T-helper 2 cell treated with Interferon-gamma antibody and Interleukin-4, amounts not matched to agents 5 μg/mL and 100 μg/mL, for 36 hours (primary cell): ENCODE results near the gene DBI.

Experiments used
- DNase-seq: peaks from one replicate; pipeline ENCODE4 v3.0.0; 2021; ENCODE audit warnings: low spot score
- H3K27ac Mint-ChIP-seq: one replicate; pipeline ENCODE4 v1.8.0; 2021; ENCODE audit warnings: mild to moderate bottlenecking, mixed read lengths
- H3K27me3 Mint-ChIP-seq: one replicate; pipeline ENCODE4 v1.8.0; 2021; ENCODE audit warnings: low read depth, mixed read lengths
- H3K36me3 Mint-ChIP-seq: one replicate; pipeline ENCODE4 v1.8.0; 2021; ENCODE audit warnings: low read depth, mixed read lengths
- H3K4me1 Mint-ChIP-seq: one replicate; pipeline ENCODE4 v1.8.0; 2021; ENCODE audit warnings: low read depth, mixed read lengths
- H3K4me3 Mint-ChIP-seq: one replicate; pipeline ENCODE4 v1.8.0; 2022; ENCODE audit warnings: mild to moderate bottlenecking, moderate library complexity, mixed read lengths
- H3K9me3 Mint-ChIP-seq: one replicate; pipeline ENCODE4 v1.8.0; 2021; ENCODE audit warnings: mixed read lengths

Gene DBI

DNA sequence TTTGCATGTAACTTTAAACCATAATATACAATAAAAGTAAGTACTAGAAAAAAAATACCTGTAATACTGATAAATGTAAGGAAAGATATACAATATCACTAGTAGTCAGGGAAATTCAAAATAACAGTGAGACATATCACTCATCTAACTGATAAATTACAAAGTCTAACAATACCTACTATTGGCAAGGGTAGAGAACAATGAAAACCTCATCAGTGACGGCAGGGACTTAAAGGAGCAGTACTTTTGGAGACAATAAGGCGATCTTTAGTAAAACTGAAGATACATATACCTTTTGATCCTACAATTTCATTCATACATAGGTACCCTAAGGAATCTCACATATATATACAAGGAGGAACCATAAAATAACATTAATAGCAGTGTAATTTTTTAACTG is 25.1 kb upstream of the DBI start:
- no peak for DNase-seq
- Mint-ChIP-seq H3K9me3 (no peaks in the 10 kb centered on the region), H3K27ac (no peak overlapping the region), H3K4me3 (no peak overlapping the region), H3K36me3 (no peaks in the 10 kb centered on the region), H3K27me3 (peaks cover 7% of the 10 kb centered on the region), H3K4me1 (peaks cover 13% of the 10 kb centered on the region)

DNA sequence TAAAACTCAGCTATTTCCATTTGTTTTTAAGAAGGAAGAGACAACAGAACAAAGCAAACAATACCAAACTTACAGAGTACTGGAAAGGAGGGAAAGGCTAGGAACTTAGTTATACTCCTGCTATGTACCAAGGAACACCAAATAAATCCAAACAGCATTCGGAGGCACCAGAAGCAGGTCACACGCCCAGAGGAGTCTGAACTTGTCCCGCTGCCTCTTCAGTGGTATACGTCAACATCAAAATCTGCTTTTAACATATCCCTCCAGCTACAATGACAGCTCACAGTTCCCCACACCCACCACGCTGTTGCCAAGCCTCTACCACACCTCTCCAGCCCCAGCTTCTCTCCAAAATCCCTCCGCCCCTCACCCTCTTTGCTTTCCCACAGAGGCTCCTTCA is 17.5 kb upstream of the DBI start:
- Mint-ChIP-seq H3K27me3 (peaks cover 7% of the 10 kb centered on the region), H3K4me3 (no peak overlapping the region), H3K27ac (no peak overlapping the region), H3K9me3 (no peaks in the 10 kb centered on the region), H3K36me3 (no peaks in the 10 kb centered on the region), H3K4me1 (no peaks in the 10 kb centered on the region)
- no peak for DNase-seq

DNA sequence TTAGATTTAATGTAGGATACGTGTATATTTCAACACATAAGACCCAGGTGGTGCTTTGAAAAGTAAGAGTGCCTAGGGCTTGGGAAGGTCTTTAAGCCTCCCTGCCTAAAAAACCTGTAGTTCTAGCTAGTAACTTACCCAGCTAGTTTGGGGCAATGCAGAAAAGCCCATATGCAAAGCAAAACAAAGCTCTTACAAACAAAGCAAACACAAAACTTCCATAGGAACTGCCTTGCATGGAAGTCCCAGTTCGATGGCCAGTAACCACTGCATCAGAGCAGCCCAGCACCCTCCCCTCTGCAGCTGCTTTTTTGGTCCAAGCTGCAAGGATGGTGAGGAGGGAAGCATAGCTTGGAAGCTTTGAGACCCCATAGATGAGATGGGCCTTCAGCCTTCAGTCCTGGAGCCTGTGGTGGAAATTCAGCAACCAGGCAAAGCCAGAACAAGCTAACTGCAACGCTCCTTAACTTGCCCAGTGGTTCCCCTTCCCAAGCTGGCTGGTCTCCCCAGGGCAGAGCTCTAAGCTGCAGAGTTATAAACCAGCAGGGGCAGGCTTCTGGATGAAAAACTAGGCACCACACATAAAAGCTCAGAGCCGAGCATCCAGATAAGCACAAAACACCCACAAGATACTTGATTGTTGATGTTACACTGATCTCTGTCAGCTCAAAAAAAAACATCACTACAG is 16.3 kb upstream of the DBI start:
- no peaks in the 10 kb centered on the region for H3K27me3 Mint-ChIP-seq
- no peaks in the 10 kb centered on the region for H3K4me1 Mint-ChIP-seq
- H3K27ac Mint-ChIP-seq: no peak overlapping the region
- H3K9me3 Mint-ChIP-seq: no peaks in the 10 kb centered on the region
- H3K4me3 Mint-ChIP-seq: no peak overlapping the region
- no peak for DNase-seq
- no peaks in the 10 kb centered on the region for H3K36me3 Mint-ChIP-seq

DNA sequence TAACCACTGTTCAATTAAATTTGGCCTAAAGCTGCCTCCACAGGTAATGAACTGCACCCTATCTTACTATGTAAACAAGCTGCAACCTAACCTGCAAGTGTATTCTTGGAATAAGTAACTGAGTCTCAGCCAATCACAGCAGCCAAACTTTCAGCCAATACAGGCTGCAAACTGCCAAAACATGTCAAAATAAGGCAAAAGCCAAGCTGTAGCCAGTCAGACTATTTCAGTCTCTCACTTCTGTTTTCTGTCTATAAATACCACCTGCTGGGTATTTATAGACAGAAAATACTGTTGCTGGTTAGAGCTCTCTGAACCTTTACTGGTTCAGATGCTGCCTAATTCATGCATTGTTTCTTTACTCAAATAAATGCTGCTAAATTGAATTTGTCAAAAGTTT is 14.4 kb upstream of the DBI start:
- H3K27ac Mint-ChIP-seq: no peak overlapping the region
- no peak for DNase-seq
- H3K36me3 Mint-ChIP-seq: no peaks in the 10 kb centered on the region
- peaks cover 6% of the 10 kb centered on the region for H3K27me3 Mint-ChIP-seq
- H3K9me3 Mint-ChIP-seq: no peaks in the 10 kb centered on the region
- H3K4me3 Mint-ChIP-seq: no peak overlapping the region
- peaks cover 5% of the 10 kb centered on the region for H3K4me1 Mint-ChIP-seq

DNA sequence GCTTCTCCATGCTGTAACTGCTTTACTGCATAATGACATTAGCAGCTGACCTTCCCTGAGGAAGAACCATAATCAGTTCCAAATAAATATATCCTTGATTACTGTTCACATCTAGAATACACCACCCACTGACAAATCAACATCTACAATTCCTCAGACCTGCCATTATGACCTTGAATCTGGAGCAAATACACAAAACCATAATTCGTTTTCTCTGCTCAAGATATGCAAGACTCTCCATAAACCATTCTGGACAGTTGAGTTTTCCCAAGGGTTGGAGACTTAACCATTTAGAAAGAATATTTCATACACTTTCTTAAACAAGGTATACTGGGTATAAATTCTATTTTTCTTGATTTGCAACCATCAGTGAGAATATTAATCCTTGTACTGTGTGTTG is 11.9 kb upstream of the DBI start:
- Mint-ChIP-seq H3K27ac (no peak overlapping the region), H3K4me3 (no peak overlapping the region), H3K4me1 (peaks cover 5% of the 10 kb centered on the region), H3K27me3 (peaks cover 6% of the 10 kb centered on the region), H3K36me3 (no peaks in the 10 kb centered on the region), H3K9me3 (no peaks in the 10 kb centered on the region)
- DNase-seq: no peak

DNA sequence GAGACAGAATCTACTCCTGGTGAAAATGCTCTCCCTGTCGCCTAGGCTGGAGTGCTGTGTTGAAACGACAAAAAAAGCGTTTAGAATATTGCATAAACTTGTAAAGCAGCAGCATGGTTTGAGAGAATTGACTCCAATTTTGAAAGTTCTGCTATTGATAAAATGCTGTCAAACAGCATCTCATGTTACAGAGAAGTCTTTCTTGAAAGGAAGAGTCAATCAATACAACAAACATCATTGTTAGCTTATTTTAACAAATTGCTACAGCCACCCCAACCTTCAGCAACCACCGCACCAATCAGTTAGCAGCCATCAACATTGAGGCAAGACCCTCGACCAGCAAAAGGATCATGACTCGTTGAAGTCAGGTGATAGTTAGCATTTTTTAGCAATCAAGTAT is 7.0 kb upstream of the DBI start:
- no peak for DNase-seq
- Mint-ChIP-seq H3K4me1 (peaks cover 11% of the 10 kb centered on the region), H3K27me3 (peaks cover 6% of the 10 kb centered on the region), H3K36me3 (no peaks in the 10 kb centered on the region), H3K4me3 (no peak overlapping the region), H3K9me3 (no peaks in the 10 kb centered on the region), H3K27ac (no peak overlapping the region)

DNA sequence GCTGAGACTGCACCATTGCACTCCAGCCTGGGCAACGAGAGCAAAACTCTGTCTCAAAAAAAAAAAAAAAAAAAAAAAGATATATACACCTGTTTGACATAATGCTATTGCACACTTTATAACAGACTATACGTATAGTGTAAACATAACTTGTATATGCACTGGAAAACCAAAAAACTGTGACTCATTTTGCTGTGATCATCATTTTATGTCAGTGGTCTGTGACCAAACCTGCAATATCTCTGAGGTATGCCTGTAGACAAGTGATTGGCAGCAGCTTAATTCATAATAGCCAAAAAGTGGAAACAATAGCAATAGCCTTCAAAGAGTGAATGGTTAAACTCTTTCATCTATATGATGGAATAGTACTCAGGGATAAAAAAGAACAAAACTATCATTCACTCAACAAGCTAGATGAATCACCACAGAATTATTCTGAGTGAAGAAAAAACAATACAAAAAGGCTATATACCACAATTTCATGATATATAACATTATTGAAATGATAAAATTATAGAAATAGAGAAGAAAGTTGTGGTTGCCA is 6.3 kb upstream of the DBI start:
- Mint-ChIP-seq H3K4me1 (peaks cover 18% of the 10 kb centered on the region), H3K27ac (no peak overlapping the region), H3K27me3 (peaks cover 6% of the 10 kb centered on the region), H3K9me3 (no peaks in the 10 kb centered on the region), H3K4me3 (no peak overlapping the region), H3K36me3 (peaks cover under 1% of the 10 kb centered on the region)
- DNase-seq: no peak

DNA sequence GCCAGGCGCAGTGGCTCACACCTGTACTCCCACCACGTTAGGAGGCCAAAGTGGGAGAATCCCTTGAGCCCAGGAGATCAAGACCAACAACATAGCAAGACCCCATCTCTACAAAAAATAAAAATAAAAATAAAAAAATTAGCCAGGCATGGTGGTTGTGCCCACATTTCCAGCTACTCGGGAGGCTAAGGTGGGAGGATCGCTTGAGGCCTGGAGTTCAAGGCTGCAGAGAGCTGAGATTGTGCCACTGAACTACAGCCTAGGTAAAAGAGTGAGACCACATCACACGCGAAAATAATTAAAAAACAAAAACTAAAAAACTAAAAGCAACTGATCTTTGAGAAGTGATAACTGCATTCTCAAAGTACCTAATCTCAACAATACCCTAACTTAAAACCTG is 2.0 kb upstream of the DBI start:
- Mint-ChIP-seq H3K27me3 (no peaks in the 10 kb centered on the region), H3K4me1 (peaks cover 35% of the 10 kb centered on the region), H3K27ac (peak overlapping the region; percentile 97), H3K9me3 (no peaks in the 10 kb centered on the region), H3K4me3 (peak overlapping the region; percentile 100), H3K36me3 (peaks cover 14% of the 10 kb centered on the region)
- no peak for DNase-seq

DNA sequence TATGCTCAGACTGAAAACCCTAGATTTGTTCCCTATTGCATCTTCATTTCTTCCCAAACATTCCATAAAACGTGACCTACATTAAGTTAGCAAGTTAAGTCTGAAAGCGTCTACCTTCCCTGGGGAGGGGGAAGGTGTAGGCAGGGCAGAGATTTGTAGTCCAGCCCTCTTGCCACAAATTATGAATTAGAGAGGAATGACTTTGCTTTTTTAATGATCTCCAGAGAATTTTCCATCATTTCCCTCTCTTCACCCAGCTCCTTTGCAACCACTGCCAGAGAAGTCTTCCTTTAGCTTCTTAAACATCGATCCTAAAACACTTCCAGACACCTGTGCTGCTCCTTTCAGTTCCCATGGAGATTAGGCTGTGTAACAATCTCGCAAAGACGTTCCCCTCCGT is 1.3 kb upstream of the DBI start:
- Mint-ChIP-seq H3K36me3 (peaks cover 18% of the 10 kb centered on the region), H3K4me1 (peaks cover 36% of the 10 kb centered on the region)
- no peak for DNase-seq

DNA sequence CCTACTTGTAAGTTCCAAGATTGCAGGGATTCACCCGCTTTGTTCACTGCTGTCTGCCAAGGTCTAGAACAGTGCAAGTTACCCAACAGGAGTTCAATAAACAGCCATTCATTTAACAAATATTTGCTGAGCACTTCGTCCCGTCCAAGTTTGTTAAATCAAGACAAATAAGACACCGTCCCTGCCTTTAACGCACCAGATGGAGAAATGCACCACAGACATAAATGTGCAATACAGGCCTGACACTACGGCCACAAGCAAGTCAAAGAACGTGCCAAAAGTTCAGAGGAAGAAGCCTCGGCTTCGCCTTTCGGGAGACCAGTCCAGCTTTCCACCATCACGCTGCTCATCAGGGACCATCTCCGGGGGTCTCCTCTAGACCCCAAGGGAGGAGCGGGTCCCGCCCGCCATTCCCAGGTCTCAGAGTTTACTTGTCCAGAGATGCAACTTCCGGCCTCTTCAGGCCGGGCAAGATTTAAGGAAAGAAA is 572 bp upstream of the DBI start:
- H3K36me3 Mint-ChIP-seq: peaks cover 26% of the 10 kb centered on the region

More for the DNA sequence above, 1.3 kb upstream of the DBI start:
- peak overlapping the region; percentile 100 for H3K4me3 Mint-ChIP-seq
- no peaks in the 10 kb centered on the region for H3K9me3 Mint-ChIP-seq
- peak overlapping the region; percentile 97 for H3K27ac Mint-ChIP-seq
- H3K27me3 Mint-ChIP-seq: no peaks in the 10 kb centered on the region

DNA sequence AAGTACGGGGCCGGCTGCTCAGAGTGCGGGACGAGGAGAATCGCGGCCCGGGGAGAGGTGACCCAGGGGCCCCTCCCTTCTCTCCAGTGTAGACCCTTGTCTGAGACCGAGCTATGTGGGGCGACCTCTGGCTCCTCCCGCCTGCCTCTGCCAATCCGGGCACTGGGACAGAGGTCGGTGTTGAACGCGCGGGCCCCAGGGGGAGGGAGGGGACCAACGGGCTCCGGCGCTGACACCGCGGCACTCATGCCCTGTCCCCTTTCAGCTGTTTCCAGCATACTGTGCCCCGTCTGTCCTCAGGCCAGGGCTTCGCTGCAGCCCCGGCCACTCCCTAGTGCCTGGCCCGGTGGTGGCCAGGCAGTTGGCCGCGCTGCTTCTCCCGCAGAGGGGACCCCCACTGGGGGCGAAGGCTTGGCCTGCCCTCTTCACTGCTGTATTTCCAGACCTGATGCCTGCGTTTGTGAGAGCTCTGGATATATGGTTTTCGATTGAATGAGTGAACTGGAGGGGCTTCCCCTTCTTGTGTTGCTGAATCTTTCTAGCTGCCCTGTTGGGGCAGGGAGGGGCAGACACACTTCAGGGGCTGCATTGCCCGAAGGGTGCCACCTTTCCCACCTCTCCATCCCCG is 809 bp downstream of the DBI start:
- H3K27ac Mint-ChIP-seq: peak overlapping the region; percentile 97
- peaks cover 34% of the 10 kb centered on the region for H3K4me1 Mint-ChIP-seq
- peak overlapping the region; percentile 100 for H3K4me3 Mint-ChIP-seq
- no peaks in the 10 kb centered on the region for H3K9me3 Mint-ChIP-seq
- peaks cover 36% of the 10 kb centered on the region for H3K36me3 Mint-ChIP-seq
- no peaks in the 10 kb centered on the region for H3K27me3 Mint-ChIP-seq
- peak; percentile 47 for DNase-seq

More for the DNA sequence above, 572 bp upstream of the DBI start:
- H3K4me1 Mint-ChIP-seq: peaks cover 36% of the 10 kb centered on the region
- DNase-seq: no peak
- peak overlapping the region; percentile 97 for H3K27ac Mint-ChIP-seq
- no peaks in the 10 kb centered on the region for H3K9me3 Mint-ChIP-seq
- H3K27me3 Mint-ChIP-seq: no peaks in the 10 kb centered on the region
- H3K4me3 Mint-ChIP-seq: peak overlapping the region; percentile 100

DNA sequence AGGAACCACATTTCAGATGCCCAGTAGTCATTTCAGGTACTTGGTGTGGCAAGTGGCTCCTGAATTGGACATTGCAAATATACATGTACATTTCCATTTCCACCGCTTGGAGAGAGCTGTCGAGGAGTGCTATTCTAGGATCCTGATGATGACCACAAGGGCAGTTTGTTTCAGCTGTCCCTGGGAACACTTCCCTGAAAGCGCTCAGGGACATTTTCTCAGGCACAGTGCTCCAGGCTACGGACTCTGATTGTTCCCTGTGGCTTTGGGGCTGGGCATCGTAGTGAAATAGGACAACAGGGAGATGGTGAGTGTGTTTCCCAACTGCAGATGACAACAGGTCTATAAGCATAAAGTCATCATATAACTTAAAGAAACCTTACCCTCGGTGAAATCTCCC is 3.1 kb downstream of the DBI start:
- no peaks in the 10 kb centered on the region for H3K9me3 Mint-ChIP-seq
- DNase-seq: no peak
- no peak overlapping the region for H3K4me3 Mint-ChIP-seq
- H3K27me3 Mint-ChIP-seq: no peaks in the 10 kb centered on the region
- H3K27ac Mint-ChIP-seq: no peak overlapping the region
- peaks cover 29% of the 10 kb centered on the region for H3K4me1 Mint-ChIP-seq
- H3K36me3 Mint-ChIP-seq: peaks cover 56% of the 10 kb centered on the region

DNA sequence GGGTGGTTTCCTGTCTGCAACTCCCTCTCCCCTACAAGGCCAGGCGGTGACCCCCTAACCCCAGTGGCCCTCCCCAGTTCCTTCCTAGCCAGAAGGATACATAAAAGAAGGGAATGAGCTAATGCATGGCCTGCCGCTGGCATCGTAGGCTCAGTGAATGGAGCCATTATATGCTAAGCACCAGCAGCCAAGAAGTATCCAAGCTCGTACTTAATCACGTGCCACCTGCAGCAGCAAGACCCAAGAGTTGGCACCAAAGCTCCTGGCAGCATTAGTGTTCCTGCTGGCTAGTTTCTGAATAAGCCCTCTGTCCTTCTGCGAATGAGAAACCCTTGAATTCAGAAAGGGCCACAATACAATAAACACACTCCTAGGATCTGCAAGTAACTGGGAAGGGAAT is 4.3 kb downstream of the DBI start:
- Mint-ChIP-seq H3K36me3 (peaks cover 56% of the 10 kb centered on the region), H3K27ac (no peak overlapping the region), H3K9me3 (no peaks in the 10 kb centered on the region), H3K4me3 (no peak overlapping the region), H3K27me3 (no peaks in the 10 kb centered on the region), H3K4me1 (peaks cover 17% of the 10 kb centered on the region)
- DNase-seq: no peak

DNA sequence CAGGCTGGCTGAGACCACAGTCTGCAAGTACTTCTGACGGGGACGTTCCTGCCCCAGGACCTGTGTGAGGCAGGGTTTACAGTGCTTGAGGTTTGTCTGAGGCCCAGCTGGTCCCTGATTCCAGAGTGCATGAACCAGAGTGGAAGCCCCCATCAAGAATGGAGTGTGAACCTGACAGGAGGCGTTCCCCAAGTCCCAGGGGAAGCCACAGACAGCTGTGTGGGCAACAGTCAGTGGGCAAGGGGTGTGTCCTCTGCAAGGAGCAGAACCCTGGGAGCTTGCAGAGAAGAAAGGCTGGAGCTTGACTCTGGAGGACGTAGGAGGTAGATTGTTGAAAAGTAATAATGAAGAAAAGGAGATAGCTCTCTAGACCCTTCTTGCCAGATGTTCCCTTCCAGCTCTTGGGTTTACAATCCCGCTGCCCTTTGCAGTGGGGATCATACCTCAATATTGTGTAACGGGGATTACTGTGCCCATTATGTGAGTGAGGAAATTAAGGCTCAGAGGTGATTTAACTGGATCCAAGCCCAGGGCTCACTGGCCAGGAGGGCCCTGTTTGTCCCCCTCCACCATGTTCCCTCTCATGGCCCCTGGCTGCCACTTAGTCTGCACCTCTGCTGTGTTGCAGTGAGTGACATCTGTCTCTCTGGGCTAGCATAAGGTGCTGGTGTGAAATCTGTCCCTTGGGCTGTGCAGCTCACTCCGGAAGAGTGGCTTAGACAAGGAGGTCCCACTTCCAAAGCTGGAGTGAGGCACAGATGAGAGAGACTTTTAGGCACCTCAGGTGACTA is 6.2 kb downstream of the DBI start:
- Mint-ChIP-seq H3K4me3 (no peak overlapping the region), H3K27me3 (no peaks in the 10 kb centered on the region), H3K4me1 (peaks cover 12% of the 10 kb centered on the region), H3K9me3 (no peaks in the 10 kb centered on the region), H3K36me3 (peaks cover 54% of the 10 kb centered on the region), H3K27ac (no peak overlapping the region)
- DNase-seq: no peak
